Transverse colon (tissue), 4 donors: ENCODE results near the gene CCDC88C. TPM values are rescaled to one million over a fixed set of nuclear protein-coding genes. Genes with fewer than 3 reads are reported as not detected.

Source experiments
- DNase-seq: peaks from one replicate; pipeline ENCODE4 v3.0.0-alpha.2; 2019
- H3K27ac ChIP-seq, 4 donors: fragments of 200-600 bp; sonication (generic); 2 replicates each; pipeline ENCODE4 v1.5.1; 2016 to 2018; ENCODE audit warnings: inconsistent platforms in 4 of 4
- H3K27me3 ChIP-seq: fragments of 200-600 bp; sonication (generic); 2 replicates; pipeline ENCODE4 v1.5.1; 2017; ENCODE audit warnings: inconsistent platforms
- H3K36me3 ChIP-seq, 4 donors: fragments of 200-600 bp; sonication (generic); 2 replicates each; pipeline ENCODE4 v1.5.1; 2017 to 2019; ENCODE audit warnings: inconsistent platforms in 4 of 4
- H3K4me1 ChIP-seq, 4 donors: fragments of 200-600 bp; sonication (generic); 2 replicates each; pipeline ENCODE4 v1.5.1; 2017 to 2020; ENCODE audit warnings: inconsistent platforms in 4 of 4
- H3K4me3 ChIP-seq, 4 donors: fragments of 200-600 bp; sonication (generic); 1 replicate in 1 of 4; 2 replicates in 3 of 4; pipeline versions ENCODE4 v1.5.1 to v1.6.1; 2017 to 2019; ENCODE audit warnings: inconsistent platforms in 4 of 4
- H3K9me3 ChIP-seq, 2 donors: fragments of 200-600 bp; sonication (generic); 2 replicates each; pipeline ENCODE4 v1.5.1; 2017 to 2019; ENCODE audit warnings: inconsistent platforms in 2 of 2
- EP300 ChIP-seq: sonication (generic); formaldehyde crosslinking; IDR thresholded peaks from one replicate; pipeline ENCODE4 v1.6.1; 2017; ENCODE audit warnings: antibody characterized with exemption, low read depth
- POLR2A ChIP-seq: fragments of 450-650 bp; IDR thresholded peaks from one replicate; pipeline ENCODE4 v1.6.1; 2016; ENCODE audit warnings: antibody characterized with exemption, mild to moderate bottlenecking, moderate library complexity
- POLR2AphosphoS5 ChIP-seq, 3 donors: sonication (generic); formaldehyde crosslinking; IDR thresholded peaks; one replicate each; pipeline ENCODE4 v1.6.1; 2016; ENCODE audit warnings: antibody characterized with exemption in 3 of 3
- WGBS, 2 donors: methylation state at CpG; one replicate each; pipeline ENCODE4 v1.1.5; 2018; ENCODE audit warnings: low coverage in 1 of 2; 5-methylcytosine and 5-hydroxymethylcytosine counted together
- in situ Hi-C, 4 donors: fragments of 200-750 bp; cut with MboI; loops; one replicate each; pipeline versions ENCODE4 v1.15.0 to v1.15.1; 2017; ENCODE audit warnings: low sequenced_read_pairs in 3 of 4, low pct_ligation_motif_present in 1 of 4, low pct_unique_long_range_greater_than_20kb in 1 of 4
- intact Hi-C: fragments of 100-400 bp; cut with DNase I; formaldehyde crosslinking; loops from one replicate; pipeline ENCODE4 v1.15.1; 2023; ENCODE audit warnings: low total_unique reads
- total RNA-seq, 4 donors: library from RNA; depleted of rRNA; stranded (reverse); fragments of >200 nt; gene quantifications; one replicate each; pipeline ENCODE4 v1.1.0, GENCODE V29; 2016
- TF ChIP-seq, protein P1 (sequence below), 5 experiments: fragments of 200-600 bp in 3 of 5; fragments of 450-650 bp in 2 of 5; sonication (generic) in 3 of 5; IDR thresholded peaks; 1 replicate in 2 of 5; 2 replicates in 3 of 5; pipeline ENCODE4 v1.5.1; 2016 to 2017; ENCODE audit warnings: antibody characterized with exemption in 5 of 5, inconsistent platforms in 3 of 5, mild to moderate bottlenecking in 2 of 5, moderate library complexity in 1 of 5

The CCDC88C gene
- total RNA-seq, 4 donors from 2014 or later, result 29.5 to 171 (median 60.3) TPM

GRCh38 chr14:91401751-91402150 is 15.9 kb downstream of the CCDC88C start:
- Histone ChIP-seq H3K27me3 (no peaks in the 10 kb centered on the region), H3K36me3 (no peaks in the 10 kb centered on the region), H3K9me3 (no peaks in the 10 kb centered on the region), H3K4me3 (no peak overlapping the region), H3K4me1 (peaks cover 21 to 77% (median 63%) of the 10 kb centered on the region in 4 donors), H3K27ac (peak overlapping the region; percentile 69 to 84 (median 78))
- DNase-seq, result no peak
- intact Hi-C loops (no loop called here), in situ Hi-C loops (loop anchor here in 1 of 4 donors (25.0 kb wide), 1 partner anchor 89 kb away; no protein-coding TSS in a partner anchor)
- 55 to 90% methylated on average over 2 to 7 of the region's 7 CpGs for WGBS, 2 donors
- TF ChIP-seq EP300 (no peak), POLR2AphosphoS5 (IDR thresholded peaks at IDR 0.05) (no peak)
- TF ChIP-seq, protein P1, sequence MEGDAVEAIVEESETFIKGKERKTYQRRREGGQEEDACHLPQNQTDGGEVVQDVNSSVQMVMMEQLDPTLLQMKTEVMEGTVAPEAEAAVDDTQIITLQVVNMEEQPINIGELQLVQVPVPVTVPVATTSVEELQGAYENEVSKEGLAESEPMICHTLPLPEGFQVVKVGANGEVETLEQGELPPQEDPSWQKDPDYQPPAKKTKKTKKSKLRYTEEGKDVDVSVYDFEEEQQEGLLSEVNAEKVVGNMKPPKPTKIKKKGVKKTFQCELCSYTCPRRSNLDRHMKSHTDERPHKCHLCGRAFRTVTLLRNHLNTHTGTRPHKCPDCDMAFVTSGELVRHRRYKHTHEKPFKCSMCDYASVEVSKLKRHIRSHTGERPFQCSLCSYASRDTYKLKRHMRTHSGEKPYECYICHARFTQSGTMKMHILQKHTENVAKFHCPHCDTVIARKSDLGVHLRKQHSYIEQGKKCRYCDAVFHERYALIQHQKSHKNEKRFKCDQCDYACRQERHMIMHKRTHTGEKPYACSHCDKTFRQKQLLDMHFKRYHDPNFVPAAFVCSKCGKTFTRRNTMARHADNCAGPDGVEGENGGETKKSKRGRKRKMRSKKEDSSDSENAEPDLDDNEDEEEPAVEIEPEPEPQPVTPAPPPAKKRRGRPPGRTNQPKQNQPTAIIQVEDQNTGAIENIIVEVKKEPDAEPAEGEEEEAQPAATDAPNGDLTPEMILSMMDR (IDR thresholded peaks at IDR 0.05), result no peak

GRCh38 chr14:91400696-91401095 is 16.9 kb downstream of the CCDC88C start:
- Histone ChIP-seq H3K27ac (peak overlapping the region; percentile 80 to 85 (median 84)), H3K4me1 (peaks cover 21 to 80% (median 67%) of the 10 kb centered on the region in 4 donors), H3K36me3 (no peaks in the 10 kb centered on the region), H3K9me3 (no peaks in the 10 kb centered on the region), H3K4me3 (peak overlapping the region in 2 of 4 donors; percentile 20 to 45), H3K27me3 (no peaks in the 10 kb centered on the region)
- DNase-seq, result no peak
- TF ChIP-seq, protein P1 (IDR thresholded peaks at IDR 0.05), result no peak
- TF ChIP-seq EP300 (no peak), POLR2AphosphoS5 (IDR thresholded peaks at IDR 0.05) (peak in 1 of 3 donors; percentile 28), POLR2A (no peak)
- WGBS, 2 donors, result 46% methylated on average over 1 of the region's 1 CpG; no CpG with 5 or more reads in 1 of the 2 donors
- in situ Hi-C loops (loop anchor here in 1 of 4 donors (25.0 kb wide), 1 partner anchor 88 kb away; no protein-coding TSS in a partner anchor), intact Hi-C loops (no loop called here)

GRCh38 chr14:91399868-91400640 is 17.6 kb downstream of the CCDC88C start:
- Histone ChIP-seq H3K27me3 (no peaks in the 10 kb centered on the region), H3K4me3 (peak overlapping the region in 3 of 4 donors; percentile 20 to 45 (median 30)), H3K4me1 (peaks cover 21 to 84% (median 70%) of the 10 kb centered on the region in 4 donors), H3K36me3 (no peaks in the 10 kb centered on the region), H3K9me3 (no peaks in the 10 kb centered on the region), H3K27ac (peak overlapping the region; percentile 80 to 85 (median 84))
- intact Hi-C loops, result no loop called here
- in situ Hi-C loops, result loop anchor here in 1 of 4 donors (25.0 kb wide), 1 partner anchor 88 kb away; no protein-coding TSS in a partner anchor
- DNase-seq, result peak; percentile 69
- 33 to 43% methylated on average over 10 to 20 of the region's 20 CpGs for WGBS, 2 donors
- TF ChIP-seq EP300 (no peak), POLR2AphosphoS5 (IDR thresholded peaks at IDR 0.05) (peak in 2 of 3 donors; percentile 26 to 36), POLR2A (no peak)
- TF ChIP-seq, protein P1 (IDR thresholded peaks at IDR 0.05), result peak in 1 of 5 experiments; percentile 10

DNA sequence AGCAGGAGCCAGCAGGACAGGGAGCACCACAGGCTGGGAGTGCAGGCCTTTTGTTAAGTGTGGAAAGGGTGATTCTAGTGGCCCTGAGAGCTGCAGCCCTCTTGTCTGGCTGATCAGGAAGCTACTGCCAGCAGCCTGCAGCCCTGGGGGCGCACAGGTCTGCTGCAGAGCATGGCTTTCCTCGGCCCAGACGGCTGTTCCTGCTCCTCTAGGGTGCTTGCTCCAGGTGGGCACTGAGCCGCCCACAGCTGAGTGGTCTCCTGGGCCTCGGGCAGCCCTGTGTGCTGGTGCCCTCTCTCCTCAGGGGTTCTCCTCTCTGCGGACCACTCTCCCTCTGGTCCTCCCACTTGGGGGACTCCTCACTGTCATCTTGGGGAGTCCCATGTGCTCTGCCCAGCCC is 18.9 kb downstream of the CCDC88C start:
- Histone ChIP-seq H3K27ac (peak overlapping the region; percentile 80 to 85 (median 84)), H3K36me3 (no peaks in the 10 kb centered on the region), H3K9me3 (no peaks in the 10 kb centered on the region), H3K27me3 (no peaks in the 10 kb centered on the region), H3K4me3 (no peak overlapping the region), H3K4me1 (peaks cover 21 to 81% (median 69%) of the 10 kb centered on the region in 4 donors)
- TF ChIP-seq EP300, result no peak
- no peak for TF ChIP-seq POLR2AphosphoS5 (IDR thresholded peaks at IDR 0.05)
- TF ChIP-seq, protein P1 (IDR thresholded peaks at IDR 0.05), result no peak
- no peak for TF ChIP-seq POLR2A
- in situ Hi-C loops, result no loop called here
- intact Hi-C loops, result no loop called here
- WGBS, 2 donors, result 83% methylated on average over 6 of the region's 6 CpGs; no CpG with 5 or more reads in 1 of the 2 donors
- DNase-seq, result no peak
